Nephron (organoid): ENCODE data around the gene NFATC1.
A peak's percentile ranks its signal among the peaks of the same experiment; 100 is the strongest.

Experiments used
- H3K27ac Mint-ChIP-seq, 3 experiments: 2 replicates each; pipeline ENCODE4 v1.8.0; 2020; ENCODE audit warnings: mixed read lengths in 3 of 3, mild to moderate bottlenecking in 2 of 3, moderate library complexity in 1 of 3
- H3K27me3 Mint-ChIP-seq: 2 replicates; pipeline ENCODE4 v1.8.0; 2021; ENCODE audit warnings: low read depth, mild to moderate bottlenecking, moderate library complexity, mixed read lengths
- H3K36me3 Mint-ChIP-seq: 2 replicates; pipeline ENCODE4 v1.8.0; 2020; ENCODE audit warnings: low read depth, mixed read lengths
- H3K4me1 Mint-ChIP-seq: 2 replicates; pipeline ENCODE4 v1.8.0; 2020; ENCODE audit warnings: mixed read lengths
- H3K4me3 Mint-ChIP-seq, 3 experiments: 2 replicates each; pipeline ENCODE4 v1.8.0; 2020; ENCODE audit warnings: mild to moderate bottlenecking in 3 of 3, mixed read lengths in 3 of 3, moderate library complexity in 2 of 3
- H3K9me3 Mint-ChIP-seq: 2 replicates; pipeline ENCODE4 v1.8.0; 2020; ENCODE audit warnings: mixed read lengths
- TF ChIP-seq, protein P1 (sequence below), 3 experiments: fragments of 200-600 bp; sonication (generic); IDR thresholded peaks; one replicate each; pipeline ENCODE4 v1.5.0; 2021; ENCODE audit warnings: antibody characterized with exemption in 3 of 3; ENCODE audit not compliant: unreplicated experiment in 3 of 3

The NFATC1 gene

DNA sequence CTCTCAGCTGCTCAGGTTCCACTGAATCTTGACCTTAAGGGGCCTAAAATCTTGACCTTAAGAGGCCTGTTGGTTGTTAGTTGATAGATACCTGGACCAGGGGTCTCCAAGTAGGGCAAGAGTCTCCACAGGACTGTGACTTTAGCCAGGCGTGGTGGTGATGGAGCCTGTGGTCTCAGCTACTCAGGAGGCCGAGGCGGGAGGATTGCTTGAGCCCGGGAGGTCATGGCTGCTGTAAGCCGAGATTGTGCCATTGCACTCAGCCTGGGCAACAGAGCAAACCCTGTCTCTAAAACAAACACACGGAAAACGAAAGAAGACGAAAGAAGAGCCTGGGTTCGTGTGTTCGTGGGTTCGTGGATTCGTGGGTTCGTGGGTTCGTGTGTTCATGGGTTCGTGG, 163.7 kb downstream of the NFATC1 start:
- no peak overlapping the region for H3K27ac Mint-ChIP-seq
- H3K4me1 Mint-ChIP-seq: peaks cover 6% of the 10 kb centered on the region
- H3K27me3 Mint-ChIP-seq: peaks cover 12% of the 10 kb centered on the region
- H3K36me3 Mint-ChIP-seq: no peaks in the 10 kb centered on the region
- H3K4me3 Mint-ChIP-seq: no peak overlapping the region
- peaks cover 7% of the 10 kb centered on the region for H3K9me3 Mint-ChIP-seq
- TF ChIP-seq, protein P1, sequence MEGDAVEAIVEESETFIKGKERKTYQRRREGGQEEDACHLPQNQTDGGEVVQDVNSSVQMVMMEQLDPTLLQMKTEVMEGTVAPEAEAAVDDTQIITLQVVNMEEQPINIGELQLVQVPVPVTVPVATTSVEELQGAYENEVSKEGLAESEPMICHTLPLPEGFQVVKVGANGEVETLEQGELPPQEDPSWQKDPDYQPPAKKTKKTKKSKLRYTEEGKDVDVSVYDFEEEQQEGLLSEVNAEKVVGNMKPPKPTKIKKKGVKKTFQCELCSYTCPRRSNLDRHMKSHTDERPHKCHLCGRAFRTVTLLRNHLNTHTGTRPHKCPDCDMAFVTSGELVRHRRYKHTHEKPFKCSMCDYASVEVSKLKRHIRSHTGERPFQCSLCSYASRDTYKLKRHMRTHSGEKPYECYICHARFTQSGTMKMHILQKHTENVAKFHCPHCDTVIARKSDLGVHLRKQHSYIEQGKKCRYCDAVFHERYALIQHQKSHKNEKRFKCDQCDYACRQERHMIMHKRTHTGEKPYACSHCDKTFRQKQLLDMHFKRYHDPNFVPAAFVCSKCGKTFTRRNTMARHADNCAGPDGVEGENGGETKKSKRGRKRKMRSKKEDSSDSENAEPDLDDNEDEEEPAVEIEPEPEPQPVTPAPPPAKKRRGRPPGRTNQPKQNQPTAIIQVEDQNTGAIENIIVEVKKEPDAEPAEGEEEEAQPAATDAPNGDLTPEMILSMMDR (IDR thresholded peaks at IDR 0.05; ENCODE audit: unreplicated experiment in 3 of 3): no peak

DNA sequence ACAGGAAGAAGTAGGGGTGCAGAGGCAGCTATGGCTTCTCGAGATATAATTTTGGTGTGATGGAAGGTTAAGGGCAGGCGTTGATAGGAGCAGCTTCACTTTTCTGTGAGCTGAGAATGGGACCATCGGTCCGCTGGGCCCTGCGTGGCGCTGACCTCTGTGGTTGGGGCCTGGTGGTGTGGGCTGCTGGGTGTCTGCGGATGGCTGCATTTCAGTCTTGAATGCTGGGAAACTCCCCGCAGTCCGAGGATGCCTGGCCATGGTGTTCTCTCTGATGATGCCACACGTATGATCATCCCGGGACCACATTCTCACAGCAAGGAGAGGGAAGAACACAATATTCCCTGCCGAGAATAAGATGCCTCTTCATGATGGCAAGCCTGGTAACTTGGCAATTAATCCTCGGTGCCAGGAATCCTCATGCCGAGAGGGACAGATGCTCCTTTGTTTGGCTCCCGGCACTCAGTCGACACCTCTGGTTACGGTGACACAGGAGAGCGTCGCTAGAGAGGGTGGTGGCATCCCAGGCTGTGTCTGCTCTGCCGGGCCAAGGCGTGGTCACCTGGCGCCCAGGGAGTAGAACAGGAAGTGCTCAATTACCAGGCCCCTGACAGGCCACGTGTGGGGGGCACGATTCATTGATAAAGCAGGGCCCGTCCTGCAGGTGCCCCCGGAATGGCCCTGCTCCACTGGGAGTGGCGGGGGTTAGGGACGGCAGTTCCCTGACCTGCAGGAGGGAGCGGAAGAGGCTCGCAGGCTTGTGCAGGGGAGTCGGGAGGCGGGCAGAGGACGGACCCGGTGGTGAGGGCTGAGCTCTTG, 164.5 kb downstream of the NFATC1 start:
- Mint-ChIP-seq H3K9me3 (peaks cover 7% of the 10 kb centered on the region), H3K27me3 (peaks cover 10% of the 10 kb centered on the region), H3K27ac (peak overlapping the region in 1 of 3 experiments; percentile 16), H3K4me3 (no peak overlapping the region), H3K4me1 (peaks cover 7% of the 10 kb centered on the region), H3K36me3 (no peaks in the 10 kb centered on the region)
- TF ChIP-seq, protein P1 (IDR thresholded peaks at IDR 0.05; ENCODE audit: unreplicated experiment in 3 of 3): no peak

DNA sequence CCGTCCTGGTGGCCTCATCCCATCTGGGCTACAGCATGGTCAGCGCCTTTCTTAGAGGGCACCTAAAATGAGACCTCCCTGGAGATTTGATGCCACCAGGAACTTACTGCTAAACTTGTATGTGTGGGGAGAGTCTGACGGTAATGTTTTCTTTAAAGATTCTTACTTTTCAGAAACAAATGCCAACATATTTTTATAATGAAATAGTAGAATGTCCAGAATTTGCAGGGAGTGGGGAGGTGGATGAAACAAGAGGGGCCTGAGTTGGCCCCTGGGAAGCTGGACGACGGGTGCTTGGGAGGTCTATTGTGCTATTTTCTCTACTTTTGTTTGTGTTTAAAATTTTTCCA, 165.1 kb downstream of the NFATC1 start:
- Mint-ChIP-seq H3K4me1 (peaks cover 9% of the 10 kb centered on the region), H3K9me3 (peaks cover 7% of the 10 kb centered on the region), H3K27ac (no peak overlapping the region), H3K36me3 (no peaks in the 10 kb centered on the region), H3K4me3 (no peak overlapping the region), H3K27me3 (peaks cover 10% of the 10 kb centered on the region)
- TF ChIP-seq, protein P1 (IDR thresholded peaks at IDR 0.05; ENCODE audit: unreplicated experiment in 3 of 3): no peak

DNA sequence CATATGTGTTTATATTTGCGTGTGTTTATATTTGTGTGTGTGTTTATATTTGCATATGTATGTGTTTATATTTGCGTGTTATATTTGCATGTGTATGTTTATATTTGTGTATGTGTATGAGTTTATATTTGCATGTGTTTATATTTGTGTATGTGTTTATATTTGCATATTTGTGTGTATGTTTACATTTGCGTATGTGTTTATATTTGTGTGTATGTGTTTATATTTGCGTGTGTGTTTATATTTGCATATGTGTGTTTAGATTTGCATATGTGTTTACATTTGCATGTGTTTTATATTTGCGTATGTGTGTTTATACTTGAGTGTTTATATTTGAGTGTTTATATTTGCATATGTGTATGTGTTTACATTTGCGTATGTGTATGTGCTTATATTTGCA, 168.2 kb downstream of the NFATC1 start:
- Mint-ChIP-seq H3K9me3 (peaks cover 7% of the 10 kb centered on the region), H3K27me3 (peaks cover 13% of the 10 kb centered on the region), H3K27ac (no peak overlapping the region), H3K4me1 (peaks cover 38% of the 10 kb centered on the region), H3K36me3 (no peaks in the 10 kb centered on the region), H3K4me3 (no peak overlapping the region)
- TF ChIP-seq, protein P1 (IDR thresholded peaks at IDR 0.05; ENCODE audit: unreplicated experiment in 3 of 3): no peak

DNA sequence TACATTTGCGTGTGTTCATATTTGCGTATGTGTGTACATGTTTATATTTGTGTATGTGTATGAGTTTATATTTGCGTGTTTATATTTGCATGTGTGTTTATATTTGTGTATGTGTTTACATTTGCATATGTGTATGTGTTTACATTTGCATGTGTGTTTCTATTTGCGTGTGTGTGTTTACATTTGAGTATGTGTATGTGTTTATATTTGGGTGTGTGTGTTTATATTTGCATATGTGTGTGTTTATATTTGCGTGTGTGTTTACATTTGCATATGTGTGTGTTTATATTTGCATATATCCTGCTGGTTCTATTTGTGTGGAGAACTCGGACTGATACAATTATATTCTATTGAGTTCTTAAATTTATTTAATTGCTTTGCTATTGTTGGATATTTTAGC, 168.7 kb downstream of the NFATC1 start:
- H3K4me3 Mint-ChIP-seq: no peak overlapping the region
- H3K27ac Mint-ChIP-seq: no peak overlapping the region
- H3K4me1 Mint-ChIP-seq: peaks cover 43% of the 10 kb centered on the region
- no peaks in the 10 kb centered on the region for H3K36me3 Mint-ChIP-seq
- peaks cover 7% of the 10 kb centered on the region for H3K9me3 Mint-ChIP-seq
- peaks cover 13% of the 10 kb centered on the region for H3K27me3 Mint-ChIP-seq
- TF ChIP-seq, protein P1 (IDR thresholded peaks at IDR 0.05; ENCODE audit: unreplicated experiment in 3 of 3): no peak
